ENCODE measurements around the gene ERBB4. TPM values are rescaled to one million over a fixed set of nuclear protein-coding genes. Genes with fewer than 3 reads are reported as not detected.
A peak's percentile ranks its signal among the peaks of the same experiment; 100 is the strongest.

ERBB4 gene
- total RNA-seq, 2 donors from 2014 or later, result 1.0 to 32.8 TPM

DNA sequence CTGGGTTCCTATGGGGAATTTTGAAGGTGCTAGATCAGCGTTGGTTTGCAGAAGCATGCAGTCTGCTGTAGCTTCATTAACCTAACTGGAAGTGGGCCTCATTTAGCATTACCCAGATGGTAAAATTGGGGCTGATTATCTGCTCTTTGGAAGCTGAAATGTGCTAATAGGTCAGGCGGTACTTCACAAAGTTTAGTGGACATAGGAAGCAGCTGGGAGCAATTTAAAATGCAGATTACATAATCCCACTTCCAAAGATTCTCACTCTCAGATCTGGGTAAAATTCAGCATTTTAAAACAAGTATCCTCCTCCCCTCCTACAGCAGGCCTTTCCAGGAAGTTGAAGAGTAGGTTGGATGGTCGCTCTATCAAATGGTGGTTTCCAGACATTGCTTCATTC is 1075.2 kb downstream of the ERBB4 start:
- Histone ChIP-seq H3K9me3 (no peaks in the 10 kb centered on the region), H3K4me3 (no peak overlapping the region), H3K4me1 (replicated peaks) (no peaks in the 10 kb centered on the region), H3K36me3 (no peaks in the 10 kb centered on the region), H3K27me3 (replicated peaks; ENCODE audit: insufficient read depth) (no peaks in the 10 kb centered on the region), H3K27ac (no peak overlapping the region)
- no peak for DNase-seq (ENCODE audit: low spot score)
- WGBS, result 68% methylated on average over 3 of the region's 3 CpGs
- intact Hi-C loops (cut with DNase I), result no loop called here
- TF ChIP-seq POLR2AphosphoS5 (IDR thresholded peaks at IDR 0.05) (no peak), POLR2A (IDR thresholded peaks at IDR 0.05) (no peak)
- TF ChIP-seq, protein P1, sequence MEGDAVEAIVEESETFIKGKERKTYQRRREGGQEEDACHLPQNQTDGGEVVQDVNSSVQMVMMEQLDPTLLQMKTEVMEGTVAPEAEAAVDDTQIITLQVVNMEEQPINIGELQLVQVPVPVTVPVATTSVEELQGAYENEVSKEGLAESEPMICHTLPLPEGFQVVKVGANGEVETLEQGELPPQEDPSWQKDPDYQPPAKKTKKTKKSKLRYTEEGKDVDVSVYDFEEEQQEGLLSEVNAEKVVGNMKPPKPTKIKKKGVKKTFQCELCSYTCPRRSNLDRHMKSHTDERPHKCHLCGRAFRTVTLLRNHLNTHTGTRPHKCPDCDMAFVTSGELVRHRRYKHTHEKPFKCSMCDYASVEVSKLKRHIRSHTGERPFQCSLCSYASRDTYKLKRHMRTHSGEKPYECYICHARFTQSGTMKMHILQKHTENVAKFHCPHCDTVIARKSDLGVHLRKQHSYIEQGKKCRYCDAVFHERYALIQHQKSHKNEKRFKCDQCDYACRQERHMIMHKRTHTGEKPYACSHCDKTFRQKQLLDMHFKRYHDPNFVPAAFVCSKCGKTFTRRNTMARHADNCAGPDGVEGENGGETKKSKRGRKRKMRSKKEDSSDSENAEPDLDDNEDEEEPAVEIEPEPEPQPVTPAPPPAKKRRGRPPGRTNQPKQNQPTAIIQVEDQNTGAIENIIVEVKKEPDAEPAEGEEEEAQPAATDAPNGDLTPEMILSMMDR (IDR thresholded peaks at IDR 0.05), result no peak

DNA sequence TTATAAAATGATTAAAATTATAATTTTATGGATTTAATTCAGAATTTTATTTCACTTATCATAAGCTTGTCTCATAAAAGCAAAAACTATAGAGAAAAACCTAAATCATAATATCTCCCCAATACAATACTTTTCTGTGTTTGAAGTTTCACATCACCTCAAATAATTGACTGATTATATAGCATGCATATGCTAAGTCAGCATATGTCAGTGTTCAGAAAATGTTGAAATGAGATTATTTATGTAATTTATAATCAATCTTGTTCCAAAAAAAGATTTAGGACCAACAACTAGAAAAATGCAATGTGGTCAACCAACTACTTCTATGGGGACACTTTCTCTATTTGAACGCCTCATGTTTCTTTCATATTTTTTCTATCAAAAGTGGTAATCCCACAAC is 1079.6 kb downstream of the ERBB4 start:
- Histone ChIP-seq H3K9me3 (no peaks in the 10 kb centered on the region), H3K27ac (no peak overlapping the region), H3K27me3 (replicated peaks; ENCODE audit: insufficient read depth) (no peaks in the 10 kb centered on the region), H3K4me1 (replicated peaks) (no peaks in the 10 kb centered on the region), H3K36me3 (no peaks in the 10 kb centered on the region), H3K4me3 (no peak overlapping the region)
- DNase-seq (ENCODE audit: low spot score), result no peak
- 100% methylated on average over 1 of the region's 1 CpG for WGBS
- TF ChIP-seq, protein P1 (IDR thresholded peaks at IDR 0.05), result no peak
- TF ChIP-seq POLR2AphosphoS5 (IDR thresholded peaks at IDR 0.05) (no peak), POLR2A (IDR thresholded peaks at IDR 0.05) (no peak)
- intact Hi-C loops (cut with DNase I), result no loop called here

GRCh38 chr2:211457325-211457724 is 1081.3 kb downstream of the ERBB4 start:
- Histone ChIP-seq H3K4me1 (replicated peaks) (no peaks in the 10 kb centered on the region), H3K36me3 (no peaks in the 10 kb centered on the region), H3K4me3 (no peak overlapping the region), H3K27me3 (replicated peaks; ENCODE audit: insufficient read depth) (no peaks in the 10 kb centered on the region), H3K9me3 (no peaks in the 10 kb centered on the region), H3K27ac (no peak overlapping the region)
- no peak for DNase-seq (ENCODE audit: low spot score)
- WGBS, result 55% methylated on average over 2 of the region's 2 CpGs
- TF ChIP-seq, protein P1 (IDR thresholded peaks at IDR 0.05), result no peak
- intact Hi-C loops (cut with DNase I), result no loop called here

GRCh38 chr2:211455216-211455841 is 1083.3 kb downstream of the ERBB4 start:
- H3K4me1 ChIP-seq (replicated peaks), result no peaks in the 10 kb centered on the region
- no peaks in the 10 kb centered on the region for H3K27me3 ChIP-seq (replicated peaks; ENCODE audit: insufficient read depth)
- intact Hi-C loops (cut with DNase I), result no loop called here
- no peaks in the 10 kb centered on the region for H3K9me3 ChIP-seq
- no peak overlapping the region for H3K4me3 ChIP-seq
- no peaks in the 10 kb centered on the region for H3K36me3 ChIP-seq
- no peak overlapping the region for H3K27ac ChIP-seq
- WGBS, result 76% methylated on average over 1 of the region's 1 CpG
- no peak for DNase-seq (ENCODE audit: low spot score)
- TF ChIP-seq, protein P1 (IDR thresholded peaks at IDR 0.05), result peak in 3 of 4 experiments; percentile 37 to 58 (median 48)
- no peak for TF ChIP-seq POLR2AphosphoS5 (IDR thresholded peaks at IDR 0.05)
- TF ChIP-seq POLR2A (IDR thresholded peaks at IDR 0.05), result no peak

- WGBS, result 17% methylated on average over 6 of the region's 6 CpGs
- Histone ChIP-seq H3K4me3 (no peak overlapping the region), H3K36me3 (no peaks in the 10 kb centered on the region), H3K9me3 (no peaks in the 10 kb centered on the region), H3K4me1 (replicated peaks) (no peaks in the 10 kb centered on the region), H3K27me3 (replicated peaks; ENCODE audit: insufficient read depth) (no peaks in the 10 kb centered on the region), H3K27ac (no peak overlapping the region)
- TF ChIP-seq, protein P1 (IDR thresholded peaks at IDR 0.05), result no peak
- TF ChIP-seq POLR2A (IDR thresholded peaks at IDR 0.05) (no peak), POLR2AphosphoS5 (IDR thresholded peaks at IDR 0.05) (no peak)
- DNase-seq (ENCODE audit: low spot score), result peak; percentile 5
- intact Hi-C loops (cut with DNase I), result no loop called here
These were observed 1083.9 kb downstream of the ERBB4 start for GRCh38 chr2:211454679-211455078.

Data from prostate gland (tissue), 2 donors.